Astrocyte (in vitro differentiated cells and primary cell): ENCODE data around the gene SPON1.

Source experiments
- EZH2 ChIP-seq: IDR thresholded peaks from 2 replicates; pipeline ENCODE4 v1.6.1; 2012; ENCODE audit warnings: mild to moderate bottlenecking, low read length, inconsistent platforms; ENCODE audit not compliant: insufficient read depth
- TF ChIP-seq, protein P1 (sequence below): IDR thresholded peaks from 2 replicates; pipeline ENCODE4 v1.5.1; 2011; ENCODE audit warnings: low read depth, mild to moderate bottlenecking, inconsistent platforms, low read length, moderate library complexity; ENCODE audit not compliant: insufficient read depth

DNA sequence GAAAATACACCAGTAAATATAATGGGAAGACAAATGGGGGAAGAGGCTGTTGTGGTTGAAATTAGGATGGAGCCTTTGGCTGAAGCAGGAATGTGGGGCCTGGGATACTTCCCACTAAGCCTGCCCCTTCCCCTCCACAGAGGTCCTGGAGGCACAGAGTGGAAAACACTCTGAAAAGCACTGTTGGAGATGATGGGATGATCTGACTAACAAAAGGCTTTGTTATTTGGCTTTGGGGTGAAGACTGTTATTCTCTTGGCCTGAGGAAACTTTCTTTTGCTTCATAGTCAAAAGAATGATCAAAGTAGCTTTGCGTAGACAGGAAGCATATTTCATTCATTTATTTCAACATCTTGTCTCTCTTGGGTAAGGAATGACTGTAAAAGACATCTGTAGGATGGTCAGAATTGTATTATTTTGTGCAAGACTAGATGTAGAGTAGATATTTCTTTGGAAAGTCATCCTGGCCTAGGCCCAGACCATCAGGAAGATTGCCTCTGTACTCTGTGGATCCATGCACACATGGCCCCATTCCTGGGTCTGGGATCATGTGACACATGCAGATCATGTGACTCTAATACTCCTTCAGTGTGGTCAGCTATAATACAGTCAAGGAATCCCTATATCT is 111.4 kb downstream of the SPON1 start:
- TF ChIP-seq, protein P1, sequence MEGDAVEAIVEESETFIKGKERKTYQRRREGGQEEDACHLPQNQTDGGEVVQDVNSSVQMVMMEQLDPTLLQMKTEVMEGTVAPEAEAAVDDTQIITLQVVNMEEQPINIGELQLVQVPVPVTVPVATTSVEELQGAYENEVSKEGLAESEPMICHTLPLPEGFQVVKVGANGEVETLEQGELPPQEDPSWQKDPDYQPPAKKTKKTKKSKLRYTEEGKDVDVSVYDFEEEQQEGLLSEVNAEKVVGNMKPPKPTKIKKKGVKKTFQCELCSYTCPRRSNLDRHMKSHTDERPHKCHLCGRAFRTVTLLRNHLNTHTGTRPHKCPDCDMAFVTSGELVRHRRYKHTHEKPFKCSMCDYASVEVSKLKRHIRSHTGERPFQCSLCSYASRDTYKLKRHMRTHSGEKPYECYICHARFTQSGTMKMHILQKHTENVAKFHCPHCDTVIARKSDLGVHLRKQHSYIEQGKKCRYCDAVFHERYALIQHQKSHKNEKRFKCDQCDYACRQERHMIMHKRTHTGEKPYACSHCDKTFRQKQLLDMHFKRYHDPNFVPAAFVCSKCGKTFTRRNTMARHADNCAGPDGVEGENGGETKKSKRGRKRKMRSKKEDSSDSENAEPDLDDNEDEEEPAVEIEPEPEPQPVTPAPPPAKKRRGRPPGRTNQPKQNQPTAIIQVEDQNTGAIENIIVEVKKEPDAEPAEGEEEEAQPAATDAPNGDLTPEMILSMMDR = no peak
- TF ChIP-seq EZH2 = no peak
